ENCODE data around the gene DIAPH2.

The DIAPH2 gene

DNA sequence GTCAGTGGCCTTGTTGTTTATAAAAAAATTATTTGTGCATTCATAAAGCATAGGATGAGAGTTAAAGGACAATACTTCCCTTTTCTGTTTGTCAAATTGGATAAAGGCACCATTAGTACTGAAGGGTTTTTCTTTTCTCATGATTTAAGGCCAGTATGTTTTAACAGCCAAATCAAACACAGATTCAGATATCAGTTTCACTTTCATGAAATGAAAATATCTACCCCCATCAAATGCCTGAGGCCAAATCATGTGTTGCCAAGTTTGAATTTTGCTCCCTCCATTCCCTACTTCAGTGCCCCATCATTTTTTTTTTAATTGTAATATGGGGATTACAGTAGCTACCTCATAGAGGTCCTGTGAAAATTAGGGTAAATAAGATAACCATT lies 944.9 kb downstream of the DIAPH2 start:
- no peaks in the 10 kb centered on the region for H3K27me3 ChIP-seq
- no peak overlapping the region for H3K27ac ChIP-seq
- TF ChIP-seq, protein P1, sequence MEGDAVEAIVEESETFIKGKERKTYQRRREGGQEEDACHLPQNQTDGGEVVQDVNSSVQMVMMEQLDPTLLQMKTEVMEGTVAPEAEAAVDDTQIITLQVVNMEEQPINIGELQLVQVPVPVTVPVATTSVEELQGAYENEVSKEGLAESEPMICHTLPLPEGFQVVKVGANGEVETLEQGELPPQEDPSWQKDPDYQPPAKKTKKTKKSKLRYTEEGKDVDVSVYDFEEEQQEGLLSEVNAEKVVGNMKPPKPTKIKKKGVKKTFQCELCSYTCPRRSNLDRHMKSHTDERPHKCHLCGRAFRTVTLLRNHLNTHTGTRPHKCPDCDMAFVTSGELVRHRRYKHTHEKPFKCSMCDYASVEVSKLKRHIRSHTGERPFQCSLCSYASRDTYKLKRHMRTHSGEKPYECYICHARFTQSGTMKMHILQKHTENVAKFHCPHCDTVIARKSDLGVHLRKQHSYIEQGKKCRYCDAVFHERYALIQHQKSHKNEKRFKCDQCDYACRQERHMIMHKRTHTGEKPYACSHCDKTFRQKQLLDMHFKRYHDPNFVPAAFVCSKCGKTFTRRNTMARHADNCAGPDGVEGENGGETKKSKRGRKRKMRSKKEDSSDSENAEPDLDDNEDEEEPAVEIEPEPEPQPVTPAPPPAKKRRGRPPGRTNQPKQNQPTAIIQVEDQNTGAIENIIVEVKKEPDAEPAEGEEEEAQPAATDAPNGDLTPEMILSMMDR (IDR thresholded peaks at IDR 0.05): no peak
- no peaks in the 10 kb centered on the region for H3K4me1 ChIP-seq (ENCODE audit: control insufficient read depth in 1 of 2, insufficient read depth in 1 of 2, low read depth in 1 of 2, low read length in 1 of 2)
- no peaks in the 10 kb centered on the region for H3K9me3 ChIP-seq
- no peaks in the 10 kb centered on the region for H3K36me3 ChIP-seq
- no peak overlapping the region for H3K4me3 ChIP-seq (ENCODE audit: low read depth in 1 of 2, low read length in 1 of 2)

DNA sequence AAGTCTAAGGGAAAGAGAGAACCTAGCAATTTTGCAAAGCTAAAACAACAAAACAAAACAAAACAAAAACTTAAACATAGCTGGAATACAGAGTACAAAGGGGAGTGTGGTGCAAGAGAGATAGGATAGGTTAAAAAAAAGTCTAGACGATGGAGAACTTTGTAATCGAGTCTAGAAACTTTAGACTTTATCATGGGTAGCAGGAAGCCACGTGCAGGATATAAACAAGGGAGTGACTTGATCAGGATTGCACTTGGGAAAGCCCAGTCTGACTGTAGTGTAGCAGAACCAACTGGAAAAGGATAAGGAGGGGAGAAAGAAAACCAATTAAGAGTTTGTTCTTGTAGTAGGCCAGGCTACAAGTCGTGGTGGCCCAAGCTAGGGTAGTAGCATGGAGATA lies 949.2 kb downstream of the DIAPH2 start:
- Histone ChIP-seq H3K4me1 (ENCODE audit: control insufficient read depth in 1 of 2, insufficient read depth in 1 of 2, low read depth in 1 of 2, low read length in 1 of 2) (no peaks in the 10 kb centered on the region), H3K27me3 (no peaks in the 10 kb centered on the region), H3K9me3 (no peaks in the 10 kb centered on the region), H3K4me3 (ENCODE audit: low read depth in 1 of 2, low read length in 1 of 2) (no peak overlapping the region), H3K27ac (no peak overlapping the region), H3K36me3 (no peaks in the 10 kb centered on the region)
- TF ChIP-seq, protein P1 (IDR thresholded peaks at IDR 0.05): no peak

DNA sequence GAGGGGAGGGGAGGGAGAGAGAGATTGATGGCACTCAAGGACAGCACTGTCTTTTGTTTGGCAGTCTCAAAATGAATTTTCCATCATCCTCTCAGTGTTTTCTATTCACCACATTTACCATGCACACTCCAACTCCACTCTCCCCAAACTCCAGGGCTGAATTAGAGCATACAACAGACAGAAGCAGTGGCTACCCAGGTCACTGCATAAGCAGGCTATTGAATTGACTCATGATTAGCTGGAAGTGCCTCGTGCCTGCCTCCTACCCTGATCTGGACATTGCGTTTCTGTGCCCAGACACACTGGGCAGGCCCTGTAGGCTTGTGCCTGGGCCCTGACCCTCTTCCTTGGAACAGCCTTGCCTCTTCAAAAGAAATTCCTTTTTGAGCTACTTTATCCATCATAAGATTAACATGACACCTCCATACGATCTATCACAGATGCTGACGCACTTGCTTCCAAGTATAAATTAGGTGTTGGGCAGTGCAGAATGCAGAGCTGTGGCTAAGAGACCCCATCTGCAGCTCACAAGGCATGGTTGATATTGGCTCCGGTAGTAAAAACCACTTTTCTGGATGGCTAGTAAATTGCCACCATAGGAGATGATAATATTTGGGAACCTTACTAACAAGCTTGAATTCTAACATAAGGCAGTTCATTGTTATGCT lies 952.0 kb downstream of the DIAPH2 start:
- no peak overlapping the region for H3K27ac ChIP-seq
- no peaks in the 10 kb centered on the region for H3K27me3 ChIP-seq
- no peaks in the 10 kb centered on the region for H3K4me1 ChIP-seq (ENCODE audit: control insufficient read depth in 1 of 2, insufficient read depth in 1 of 2, low read depth in 1 of 2, low read length in 1 of 2)
- no peaks in the 10 kb centered on the region for H3K36me3 ChIP-seq
- TF ChIP-seq, protein P1 (IDR thresholded peaks at IDR 0.05): no peak
- H3K4me3 ChIP-seq (ENCODE audit: low read depth in 1 of 2, low read length in 1 of 2): no peak overlapping the region
- no peaks in the 10 kb centered on the region for H3K9me3 ChIP-seq

DNA sequence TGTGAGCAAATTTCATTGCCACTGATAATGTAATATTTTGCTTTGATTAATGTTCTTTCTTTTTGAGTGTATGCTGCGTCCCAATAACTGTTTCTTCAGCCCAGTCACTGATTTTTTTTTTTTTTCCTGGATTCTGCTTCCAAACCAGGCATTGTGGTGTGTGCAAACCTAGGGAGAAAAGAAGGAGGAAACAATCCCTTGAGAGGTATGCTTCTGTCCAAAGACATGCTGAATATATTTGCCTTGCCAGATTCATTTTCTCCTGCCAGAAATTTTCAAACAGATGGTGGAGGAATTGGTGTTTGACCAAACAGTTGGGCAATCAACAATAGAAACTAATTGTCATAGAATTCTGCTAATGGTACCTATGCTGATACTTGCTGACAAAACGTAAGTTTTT lies 952.6 kb downstream of the DIAPH2 start:
- no peaks in the 10 kb centered on the region for H3K9me3 ChIP-seq
- TF ChIP-seq, protein P1 (IDR thresholded peaks at IDR 0.05): no peak
- no peaks in the 10 kb centered on the region for H3K36me3 ChIP-seq
- no peak overlapping the region for H3K27ac ChIP-seq
- no peaks in the 10 kb centered on the region for H3K4me1 ChIP-seq (ENCODE audit: control insufficient read depth in 1 of 2, insufficient read depth in 1 of 2, low read depth in 1 of 2, low read length in 1 of 2)
- H3K27me3 ChIP-seq: no peaks in the 10 kb centered on the region
- no peak overlapping the region for H3K4me3 ChIP-seq (ENCODE audit: low read depth in 1 of 2, low read length in 1 of 2)

DNA sequence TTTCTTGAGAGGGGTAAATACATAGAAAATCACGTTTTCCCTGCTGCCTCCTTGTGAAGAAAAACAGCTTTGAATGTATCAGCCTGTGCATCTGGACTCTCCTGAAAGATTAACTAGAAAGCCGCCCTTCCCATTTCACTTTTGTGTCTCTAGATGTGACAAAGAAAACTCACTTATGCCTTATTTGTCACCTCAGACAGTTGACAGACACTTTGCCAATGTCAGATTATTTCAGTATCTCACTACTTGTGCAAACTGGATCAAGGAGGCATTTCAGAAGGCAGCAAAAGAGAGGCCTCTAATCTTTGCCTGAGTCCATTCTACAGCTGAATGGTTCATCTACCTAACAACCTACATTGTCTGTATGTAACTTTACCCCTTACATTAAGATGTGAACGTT lies 954.0 kb downstream of the DIAPH2 start:
- Histone ChIP-seq H3K27me3 (no peaks in the 10 kb centered on the region), H3K27ac (no peak overlapping the region), H3K9me3 (no peaks in the 10 kb centered on the region), H3K4me1 (ENCODE audit: control insufficient read depth in 1 of 2, insufficient read depth in 1 of 2, low read depth in 1 of 2, low read length in 1 of 2) (no peaks in the 10 kb centered on the region), H3K4me3 (ENCODE audit: low read depth in 1 of 2, low read length in 1 of 2) (no peak overlapping the region), H3K36me3 (no peaks in the 10 kb centered on the region)
- TF ChIP-seq, protein P1 (IDR thresholded peaks at IDR 0.05): no peak

All from neutrophil (primary cell).